Keratinocyte (primary cell): ENCODE results near the gene HPS3. TPM values are rescaled to one million over a fixed set of nuclear protein-coding genes. Genes with fewer than 3 reads are reported as not detected.

Source experiments
- DNase-seq: peaks from one replicate; pipeline ENCODE4 v3.0.0-alpha.2; 2011; ENCODE audit warnings: low read depth, missing footprints, low spot score
- FAIRE-seq: peaks from 2 replicates; lab custom pipeline; 2011; peaks lifted over from hg19 to GRCh38; lab: Jason Lieb, UNC
- H2AFZ ChIP-seq: 2 replicates; pipeline ENCODE4 v1.6.0; 2012; ENCODE audit warnings: low read length, control low read depth, inconsistent platforms; ENCODE audit not compliant: control insufficient read depth
- H3K27ac ChIP-seq: 2 replicates; pipeline ENCODE4 v1.5.1; 2011; ENCODE audit warnings: low read length; ENCODE audit not compliant: control insufficient read depth, insufficient read depth
- H3K27me3 ChIP-seq: 3 replicates; pipeline ENCODE4 v1.6.0; 2011; ENCODE audit warnings: low read length; ENCODE audit not compliant: control insufficient read depth, insufficient read depth; ENCODE audit errors: extremely low read depth
- H3K36me3 ChIP-seq, 2 experiments: 2 replicates in 1 of 2; 3 replicates in 1 of 2; pipeline ENCODE4 v1.5.1; 2011; ENCODE audit warnings: low read length in 2 of 2, mild to moderate bottlenecking in 1 of 2; ENCODE audit not compliant: control insufficient read depth in 2 of 2, insufficient read depth in 2 of 2; ENCODE audit errors: extremely low read depth in 1 of 2
- H3K4me1 ChIP-seq: 3 replicates; pipeline ENCODE4 v1.5.1; 2011; ENCODE audit warnings: low read length; ENCODE audit not compliant: control insufficient read depth, insufficient read depth; ENCODE audit errors: extremely low read depth
- H3K4me2 ChIP-seq: 3 replicates; pipeline ENCODE4 v1.6.0; 2011; ENCODE audit warnings: low read depth, low read length; ENCODE audit not compliant: control insufficient read depth, insufficient read depth; ENCODE audit errors: extremely low read depth
- H3K4me3 ChIP-seq, 3 experiments: fragments of 200-600 bp in 1 of 3; sonication (generic) in 1 of 3; 2 replicates in 2 of 3; 3 replicates in 1 of 3; pipeline ENCODE4 v1.5.1; 2011 to 2016; ENCODE audit warnings: low read length in 3 of 3, mild to moderate bottlenecking in 3 of 3, control low read depth in 2 of 3, inconsistent platforms in 1 of 3, low read depth in 1 of 3, mixed read lengths in 1 of 3, mixed run types in 1 of 3, moderate library complexity in 1 of 3; ENCODE audit not compliant: control insufficient read depth in 2 of 3, insufficient read depth in 2 of 3; ENCODE audit errors: extremely low read depth in 1 of 3
- H3K79me2 ChIP-seq: 2 replicates; pipeline ENCODE4 v1.6.0; 2012; ENCODE audit warnings: low read length; ENCODE audit not compliant: control insufficient read depth, insufficient read depth
- H3K9ac ChIP-seq: 3 replicates; pipeline ENCODE4 v1.6.0; 2011; ENCODE audit warnings: low read length; ENCODE audit not compliant: control insufficient read depth, insufficient read depth; ENCODE audit errors: extremely low read depth
- H3K9me1 ChIP-seq: 3 replicates; pipeline ENCODE4 v1.6.0; 2011; ENCODE audit warnings: low read length; ENCODE audit not compliant: control insufficient read depth, insufficient read depth; ENCODE audit errors: extremely low read depth
- H3K9me3 ChIP-seq: 2 replicates; pipeline ENCODE4 v1.5.1; 2012; ENCODE audit warnings: low read depth, low read length; ENCODE audit not compliant: control insufficient read depth
- H4K20me1 ChIP-seq: 3 replicates; pipeline ENCODE4 v1.6.0; 2011; ENCODE audit warnings: low read length; ENCODE audit not compliant: control insufficient read depth, insufficient read depth; ENCODE audit errors: extremely low read depth
- CTCF ChIP-seq, 3 experiments: IDR thresholded peaks in 1 of 3; conservative IDR thresholded peaks in 1 of 3; optimal IDR thresholded peaks in 1 of 3; 2 replicates in 2 of 3; 3 replicates in 1 of 3; pipeline versions ENCODE3 to v1.5.1; 2011; ENCODE audit warnings: low read length in 3 of 3, mild to moderate bottlenecking in 3 of 3, moderate library complexity in 2 of 3, control low read depth in 1 of 3, inconsistent platforms in 1 of 3; ENCODE audit not compliant: insufficient read depth in 2 of 3; ENCODE audit errors: extremely low read depth in 1 of 3
- EZH2 ChIP-seq: IDR thresholded peaks from one replicate; pipeline ENCODE4 v1.6.1; 2012; ENCODE audit warnings: inconsistent platforms, mild to moderate bottlenecking, low read length, moderate library complexity
- dilution Hi-C: fragments of 300-500 bp; cut with MboI; formaldehyde crosslinking; loops from one replicate; pipeline ENCODE4 v1.7.0; 2020; ENCODE audit warnings: low sequenced_read_pairs; ENCODE audit not compliant: extremely low pct_ligation_motif_present
- polyA plus RNA-seq, 5 experiments: library from polyadenylated mRNA; depleted of rRNA in 3 of 5; stranded (reverse) in 3 of 5; stranded (forward) in 1 of 5; unstranded in 1 of 5; fragments of >200 nt; gene quantifications; 1 replicate in 1 of 5; 2 replicates in 3 of 5; 3 replicates in 1 of 5; pipeline versions ENCODE4 v1.2.1 to v1.2.3, GENCODE V29; 2011 to 2012; ENCODE audit warnings: missing spikeins in 2 of 5, low read depth in 1 of 5, low replicate concordance in 1 of 5
- small RNA-seq, 3 experiments: library from RNA; depleted of rRNA; stranded (forward); fragments of <200 nt; gene quantifications; one replicate each; pipeline ENCODE3, GENCODE V24; 2012; ENCODE audit warnings: low read depth in 3 of 3, low replicate concordance in 1 of 3; ENCODE audit not compliant: insufficient read length in 3 of 3

The HPS3 gene
- polyA plus RNA-seq, 1 donor (not counting 4 experiments of a cell fraction or from before 2014, with no cell fraction given) = 12.9 TPM

- Histone ChIP-seq H3K27ac (no peak within 1 kb of the TSS), H2AFZ (no peak within 1 kb of the TSS), H3K27me3 (no peaks in the 10 kb centered on the region), H3K4me3 (no peak within 1 kb of the TSS), H3K9ac (no peak within 1 kb of the TSS), H4K20me1 (no peaks in the 10 kb centered on the region), H3K4me1 (peaks cover 7% of the 10 kb centered on the region), H3K9me3 (no peaks in the 10 kb centered on the region), H3K36me3 (no peaks in the 10 kb centered on the region), H3K79me2 (no peaks in the 10 kb centered on the region), H3K9me1 (no peaks in the 10 kb centered on the region), H3K4me2 (no peak within 1 kb of the TSS)
- DNase-seq (no peak), FAIRE-seq (no peak)
- TF ChIP-seq EZH2 (no peak), CTCF (optimal IDR thresholded peaks at IDR 0.05 in 1 of 3, IDR thresholded peaks at IDR 0.05 in 1 of 3, conservative IDR thresholded peaks at IDR 0.05 in 1 of 3; ENCODE audit: extremely low read depth in 1 of 3, insufficient read depth in 2 of 3, low read length in 3 of 3) (no peak)
- dilution Hi-C loops = no loop called here
These were observed 92.5 kb downstream of the HPS3 start, which contains the start of gene CP for GRCh38 chr3:149221783-149222517. Gene CP (minus strand): TSS chr3:149221829. CDS start chr3:149221792, 37 bp downstream.

Small RNA genes within 50 kb of the gene (small RNA-seq; reads per million reads assigned to genes)
- gene RF00019 = 0 reads per million in 3 experiments

Other genes starting within 250 kb of the HPS3 start
- gene GYG1, start 138.1 kb upstream of the HPS3 start, polyA plus RNA-seq = 20.6 to 25.7 TPM (median 25.2 TPM) in 3 replicates
- gene HLTF, start 43.1 kb upstream of the HPS3 start, polyA plus RNA-seq = 5.6 to 9.1 TPM (median 5.7 TPM) in 3 replicates
- 0.03 TPM in 1 of 3 replicates, not detected in the others for gene CP, start 92.2 kb downstream of the HPS3 start, polyA plus RNA-seq
- not detected in 3 replicates for gene TM4SF18, start 204.0 kb downstream of the HPS3 start, polyA plus RNA-seq
- gene TM4SF1, start 248.0 kb downstream of the HPS3 start, polyA plus RNA-seq = 274 to 375 TPM (median 323 TPM) in 3 replicates